Measurements from ENCODE around the gene EPHB2. TPM values are rescaled to one million over a fixed set of nuclear protein-coding genes. Genes with fewer than 3 reads are reported as not detected.

EPHB2 gene
- total RNA-seq, 3 donors from 2014 or later = 22.7 to 76.7 (median 70.8) TPM

DNA sequence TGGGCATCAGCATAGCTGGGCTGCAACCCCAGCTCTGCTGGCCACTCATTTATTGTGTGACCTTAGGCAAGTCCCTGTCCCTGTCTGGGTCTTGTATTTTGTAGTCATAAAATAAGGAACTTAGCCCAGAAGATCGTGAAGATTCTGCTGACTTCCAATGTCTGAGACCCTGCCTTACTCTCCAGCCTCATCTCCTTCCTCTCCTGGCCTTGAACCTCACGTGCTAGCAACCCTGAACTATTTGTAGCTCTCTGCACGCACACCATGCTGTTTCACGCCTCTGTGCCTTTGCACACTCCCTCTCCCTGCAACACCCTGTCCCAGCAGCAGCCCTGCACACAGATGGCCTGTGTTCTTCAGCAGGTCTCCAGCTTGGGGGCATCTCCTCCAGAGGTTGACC is 140.9 kb downstream of the EPHB2 start:
- TF ChIP-seq CTCF (IDR thresholded peaks at IDR 0.05) = no peak
- intact Hi-C loops (cut with DNase I, micrococcal nuclease) = no loop called here
- peak; percentile 32 for ATAC-seq
- H3K36me3 ChIP-seq (ENCODE audit: low read depth) = no peaks in the 10 kb centered on the region
- no peaks in the 10 kb centered on the region for H3K4me1 ChIP-seq (ENCODE audit: low read depth)
- H3K4me3 ChIP-seq = no peak overlapping the region
- peak in 1 of 3 donors; percentile 14 for DNase-seq
- H3K9me3 ChIP-seq = no peaks in the 10 kb centered on the region

- ATAC-seq = no peak
These were observed 141.6 kb downstream of the EPHB2 start for GRCh38 chr1:22852144-22852655.

DNA sequence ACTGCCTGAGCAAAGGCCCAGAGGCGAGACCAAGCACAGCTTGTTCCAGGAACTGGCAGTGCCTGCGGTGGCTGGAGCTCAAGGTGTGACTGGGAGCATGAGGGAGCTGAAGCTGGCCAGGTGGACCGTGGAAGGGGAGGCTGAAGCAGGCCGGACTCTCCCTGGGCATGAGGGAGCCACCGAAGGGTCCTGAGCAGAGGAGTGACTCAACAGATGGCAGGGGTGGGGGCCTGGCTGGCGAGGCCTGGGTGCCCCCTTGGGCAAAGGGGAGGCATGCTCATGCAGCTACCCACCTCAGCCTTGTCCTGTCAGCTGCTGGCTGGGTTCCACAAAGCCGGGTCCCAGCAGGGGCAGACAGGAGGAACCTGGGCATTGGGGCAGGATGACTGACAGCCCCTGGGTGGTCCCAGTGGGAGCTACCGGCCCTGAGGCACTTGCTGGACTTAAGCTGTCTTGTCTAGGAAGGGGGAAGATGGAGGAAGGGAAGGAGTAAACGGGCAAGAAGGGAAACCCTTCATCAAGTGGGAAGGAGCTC is 143.1 kb downstream of the EPHB2 start:
- no peaks in the 10 kb centered on the region for H3K36me3 ChIP-seq (ENCODE audit: low read depth)
- H3K9me3 ChIP-seq = no peaks in the 10 kb centered on the region
- no peak overlapping the region for H3K4me3 ChIP-seq
- H3K4me1 ChIP-seq (ENCODE audit: low read depth) = no peaks in the 10 kb centered on the region
- intact Hi-C loops (cut with DNase I, micrococcal nuclease) = no loop called here
- ATAC-seq = no peak
- no peak for DNase-seq
- no peak for TF ChIP-seq CTCF (IDR thresholded peaks at IDR 0.05)

More at GRCh38 chr1:22852144-22852655, 141.6 kb downstream of the EPHB2 start:
- H3K4me3 ChIP-seq = no peak overlapping the region
- TF ChIP-seq CTCF (IDR thresholded peaks at IDR 0.05) = no peak
- no peaks in the 10 kb centered on the region for H3K9me3 ChIP-seq
- no peaks in the 10 kb centered on the region for H3K36me3 ChIP-seq (ENCODE audit: low read depth)
- H3K4me1 ChIP-seq (ENCODE audit: low read depth) = no peaks in the 10 kb centered on the region
- DNase-seq = no peak
- intact Hi-C loops (cut with DNase I, micrococcal nuclease) = no loop called here

DNA sequence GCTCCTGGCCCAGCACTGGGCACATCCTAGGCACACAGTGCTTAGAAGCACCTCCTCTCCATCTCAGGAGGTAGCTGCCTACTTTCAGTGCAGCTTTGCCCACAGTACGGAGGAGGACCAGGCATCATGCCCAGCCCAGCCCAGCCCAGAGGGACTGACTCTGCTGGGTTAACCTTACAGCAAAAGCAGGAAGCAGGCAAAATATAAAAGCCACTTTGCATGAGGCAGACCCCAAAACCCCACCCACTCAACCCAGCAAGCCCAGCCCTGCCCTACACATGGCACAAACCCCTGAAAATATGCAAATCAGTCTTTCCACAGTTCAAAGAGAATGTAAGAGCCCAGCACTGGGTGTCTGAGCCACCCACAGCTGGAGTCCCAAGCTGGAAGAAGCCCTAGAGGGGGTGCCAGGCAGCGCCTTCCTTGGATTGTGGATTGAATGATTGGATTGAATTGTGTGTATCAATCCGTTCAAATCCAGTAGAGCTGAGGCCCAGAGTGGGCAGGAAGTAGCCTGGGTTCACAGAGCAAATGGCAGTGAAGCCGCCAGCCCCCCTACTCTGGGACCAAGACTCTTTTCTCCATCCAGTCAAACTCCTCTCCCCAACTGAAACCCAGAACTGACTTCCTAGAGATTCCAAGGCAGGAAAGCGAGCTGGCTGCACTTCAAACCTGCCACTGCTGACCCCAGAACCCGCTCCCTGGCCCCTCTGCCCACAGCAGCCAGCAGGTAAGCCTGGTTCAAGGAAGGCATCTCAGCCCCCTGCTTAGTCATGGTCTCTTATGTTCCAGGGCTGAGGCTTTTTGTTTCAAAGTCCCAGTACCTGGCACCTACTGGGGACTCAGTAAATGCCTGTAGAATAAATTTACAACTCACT is 144.3 kb downstream of the EPHB2 start:
- H3K4me3 ChIP-seq = no peak overlapping the region
- H3K4me1 ChIP-seq (ENCODE audit: low read depth) = no peaks in the 10 kb centered on the region
- intact Hi-C loops (cut with DNase I, micrococcal nuclease) = no loop called here
- DNase-seq (no peak), ATAC-seq (peak; percentile 19)
- H3K36me3 ChIP-seq (ENCODE audit: low read depth) = no peaks in the 10 kb centered on the region
- no peaks in the 10 kb centered on the region for H3K9me3 ChIP-seq
- TF ChIP-seq CTCF (IDR thresholded peaks at IDR 0.05) = no peak

GRCh38 chr1:22855668-22856606 is 145.3 kb downstream of the EPHB2 start:
- H3K9me3 ChIP-seq = no peaks in the 10 kb centered on the region
- no peak overlapping the region for H3K4me3 ChIP-seq
- DNase-seq (no peak), ATAC-seq (no peak)
- intact Hi-C loops (cut with DNase I, micrococcal nuclease) = no loop called here
- no peaks in the 10 kb centered on the region for H3K4me1 ChIP-seq (ENCODE audit: low read depth)
- no peaks in the 10 kb centered on the region for H3K36me3 ChIP-seq (ENCODE audit: low read depth)
- no peak for TF ChIP-seq CTCF (IDR thresholded peaks at IDR 0.05)
